HS-27A (cell line): ENCODE measurements around the gene PCBD2.
A peak's percentile ranks its signal among the peaks of the same experiment; 100 is the strongest.
"Not testable (repeated sequence)": the region's sequence is repeated elsewhere in the genome, so short reads cannot be mapped to it uniquely, and the experiment has no call there.

Experiments
- DNase-seq: peaks from one replicate; pipeline ENCODE4 v3.0.0-alpha.2; 2012; ENCODE audit warnings: low read depth, missing footprints

PCBD2 gene

DNA sequence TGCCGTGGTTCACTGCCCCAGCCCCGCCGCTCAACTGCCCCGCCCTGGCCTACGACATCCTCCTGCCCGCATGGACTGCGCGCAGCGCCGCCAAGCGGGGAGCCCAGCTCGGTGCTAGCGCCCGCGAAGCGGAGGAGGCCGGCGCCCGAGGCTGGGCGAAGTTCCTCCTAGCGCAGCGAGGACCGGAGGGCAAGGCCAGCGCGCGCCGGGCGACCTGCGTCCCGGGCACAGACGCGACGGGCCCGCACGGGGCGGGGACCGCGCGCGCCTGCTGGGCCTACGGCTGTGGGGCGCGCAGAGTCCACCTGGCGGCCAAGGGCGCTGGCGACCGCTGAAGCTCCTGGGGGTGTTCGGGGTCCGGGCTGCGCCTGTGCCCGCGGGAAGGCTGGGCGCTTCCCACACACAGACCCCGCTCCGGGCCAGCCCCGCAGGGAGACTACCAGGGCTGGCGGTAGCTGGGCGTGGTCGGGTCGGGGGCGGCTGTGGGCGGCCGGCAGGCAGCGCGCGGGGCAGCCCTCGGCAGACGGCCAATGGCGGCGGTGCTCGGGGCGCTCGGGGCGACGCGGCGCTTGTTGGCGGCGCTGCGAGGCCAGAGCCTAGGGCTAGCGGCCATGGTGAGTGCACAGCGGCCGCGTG lies at the start of gene PCBD2:
Gene PCBD2, plus strand, starts transcription at position 522 of the 636 bp plus-strand sequence. Its CDS starts 9 bp downstream, at position 531.
- peak; percentile 51 for DNase-seq

DNA sequence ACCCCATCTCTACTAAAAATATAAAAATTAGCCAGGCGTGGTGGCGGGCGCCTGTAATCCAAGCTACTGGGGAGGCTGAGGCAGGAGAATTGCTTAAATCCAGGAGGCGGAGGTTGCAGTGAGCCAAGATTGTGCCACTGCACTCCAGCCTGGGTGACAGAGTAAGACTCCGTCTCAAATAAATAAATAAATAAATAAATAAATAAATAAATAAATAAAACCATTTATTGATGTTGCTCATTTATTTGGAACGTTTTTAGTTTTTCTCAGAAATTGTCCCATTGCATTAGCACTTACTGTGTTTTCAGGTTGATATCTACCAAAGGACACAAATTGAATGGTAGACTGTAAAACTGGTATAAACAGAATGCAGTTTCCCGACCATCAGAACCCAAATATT lies 48.5 kb upstream of the PCBD2 start:
- not testable (repeated sequence) for DNase-seq

DNA sequence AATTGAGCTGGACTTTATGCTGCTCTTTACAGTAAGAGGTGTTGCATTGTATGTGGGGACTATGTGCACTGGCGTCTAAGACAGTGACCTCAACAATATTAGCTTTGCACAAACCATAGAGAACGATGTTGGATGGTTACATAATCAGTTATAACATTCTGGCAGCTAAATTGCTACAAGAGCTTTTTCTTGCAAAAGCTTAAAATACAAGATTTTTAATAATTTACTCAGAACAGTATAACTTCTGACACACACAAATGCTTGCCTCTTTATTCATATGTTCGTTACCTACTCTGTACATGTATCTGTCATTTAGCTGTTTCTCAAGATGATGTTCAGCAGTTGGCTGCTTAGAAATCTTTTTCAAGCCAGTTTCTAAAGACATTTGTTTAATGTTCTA lies 47.5 kb upstream of the PCBD2 start:
- DNase-seq: no peak

DNA sequence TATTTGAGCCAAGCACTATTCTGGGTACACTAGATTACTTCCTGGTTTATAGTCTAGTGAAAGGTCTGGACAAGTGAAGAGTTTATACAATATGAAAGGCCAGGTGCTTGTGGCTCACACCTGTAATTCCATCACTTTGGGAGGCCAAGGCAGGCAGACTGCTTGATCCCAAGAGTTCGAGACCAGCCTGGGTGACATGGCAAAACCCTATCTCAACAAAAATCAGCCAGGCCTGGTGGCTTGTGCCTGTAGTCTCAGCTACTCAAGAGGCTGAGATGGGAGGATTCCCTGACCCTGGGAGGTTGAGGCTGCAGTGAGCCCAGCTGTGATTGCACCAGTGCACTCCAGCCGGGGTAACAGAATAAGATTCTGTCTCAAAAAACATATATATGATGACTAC lies 40.2 kb upstream of the PCBD2 start:
- DNase-seq: no peak

DNA sequence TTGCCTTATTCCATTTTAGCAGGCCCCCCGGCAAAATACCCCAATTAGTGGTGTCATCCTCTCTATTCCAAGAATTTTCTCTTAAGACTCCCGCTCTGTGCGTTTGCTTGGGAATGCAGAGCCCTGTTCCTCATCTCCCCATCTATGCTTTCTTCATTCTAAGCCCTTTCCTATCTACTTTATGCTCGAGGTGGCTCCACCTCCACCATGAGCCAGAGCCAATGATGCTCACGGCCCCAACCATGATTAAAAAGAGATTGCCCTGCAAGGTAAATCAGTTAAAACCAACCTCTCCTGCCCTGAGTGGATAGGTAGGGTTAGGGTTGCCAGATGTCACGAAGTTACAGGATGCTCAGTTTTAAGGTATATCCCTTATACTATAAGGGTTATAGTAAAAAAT lies 31.4 kb upstream of the PCBD2 start:
- DNase-seq: no peak

DNA sequence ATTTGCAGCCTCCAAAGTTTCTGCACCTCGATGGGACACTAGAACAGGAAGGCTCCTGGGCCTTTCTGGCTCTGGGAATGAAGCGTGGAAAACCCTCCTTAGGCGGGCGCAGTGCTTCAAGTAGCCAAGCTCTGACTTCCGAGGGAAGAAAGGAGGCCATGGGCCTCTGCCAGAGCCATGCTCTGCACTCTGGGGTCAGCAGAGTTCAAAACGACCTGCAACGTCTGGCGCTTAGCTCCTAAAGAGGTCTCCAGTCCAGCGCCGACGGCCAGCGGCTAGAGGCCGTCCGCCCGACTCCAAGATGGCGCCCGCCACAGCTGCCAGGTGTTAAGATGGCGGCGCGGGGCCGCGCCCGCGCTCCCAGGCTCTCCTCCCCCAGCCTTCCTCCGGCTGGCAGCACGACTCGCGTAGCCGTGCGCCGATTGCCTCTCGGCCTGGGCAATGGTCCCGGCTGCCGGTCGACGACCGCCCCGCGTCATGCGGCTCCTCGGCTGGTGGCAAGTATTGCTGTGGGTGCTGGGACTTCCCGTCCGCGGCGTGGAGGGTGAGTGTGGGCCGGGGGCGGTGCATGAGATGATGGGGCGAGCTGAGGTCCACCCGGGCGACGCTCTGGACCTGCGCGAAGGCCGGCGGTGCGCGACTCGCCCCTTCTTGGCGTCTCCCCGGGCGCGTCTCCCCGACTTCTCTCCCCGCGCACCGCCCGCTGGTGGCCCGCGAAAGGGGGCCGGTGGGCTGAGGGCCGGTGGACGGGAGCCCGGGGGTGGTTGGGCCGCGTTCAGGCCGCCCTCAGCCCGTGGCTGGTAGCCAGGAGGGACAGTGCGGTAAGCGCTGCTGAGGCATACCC lies 30.7 kb upstream of the PCBD2 start, which contains the start of gene TXNDC15:
Gene TXNDC15, plus strand, starts transcription at position 385 of the 844 bp plus-strand sequence. Its CDS starts 57 bp downstream, at position 442.
- peak; percentile 48 for DNase-seq

DNA sequence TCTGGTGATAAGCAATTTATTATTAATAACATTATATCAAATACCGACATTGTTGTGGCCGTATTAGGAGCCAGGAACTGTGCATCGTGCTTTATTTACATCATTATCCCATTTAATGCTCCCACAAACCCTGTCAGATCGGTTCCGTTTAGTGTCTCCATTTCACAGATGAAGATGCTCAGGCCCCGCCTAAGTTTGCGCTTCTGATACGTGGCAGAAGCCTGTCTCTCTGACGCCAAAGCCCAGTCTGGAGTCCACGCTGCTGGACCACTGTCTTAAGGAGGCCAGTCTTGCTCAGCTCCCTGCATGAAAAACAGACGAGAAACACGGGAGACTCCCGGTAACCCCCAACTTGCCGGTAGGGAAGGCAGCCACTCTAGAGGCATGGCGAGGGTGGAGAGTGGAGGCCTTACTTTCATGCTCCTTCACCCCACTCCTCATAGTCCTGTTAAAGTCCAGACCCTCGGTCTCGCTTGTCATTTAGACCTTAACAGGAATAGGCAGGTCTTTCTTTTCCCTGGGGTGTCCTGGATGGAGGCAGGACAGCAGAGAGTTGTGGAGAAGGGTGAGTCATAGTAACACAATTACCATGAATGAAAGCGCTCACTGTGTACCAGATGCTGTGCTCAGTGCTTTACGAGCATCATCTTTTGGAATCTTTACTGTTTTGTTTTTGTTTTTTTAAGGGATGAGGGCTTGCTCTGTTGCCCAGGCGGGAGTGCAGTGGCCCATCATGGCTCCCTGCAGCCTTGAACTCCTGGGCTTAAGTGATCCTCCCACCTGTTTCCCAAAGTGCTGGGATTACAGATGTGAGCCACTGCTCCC lies 29.9 kb upstream of the PCBD2 start:
- peak; percentile 29 for DNase-seq

DNA sequence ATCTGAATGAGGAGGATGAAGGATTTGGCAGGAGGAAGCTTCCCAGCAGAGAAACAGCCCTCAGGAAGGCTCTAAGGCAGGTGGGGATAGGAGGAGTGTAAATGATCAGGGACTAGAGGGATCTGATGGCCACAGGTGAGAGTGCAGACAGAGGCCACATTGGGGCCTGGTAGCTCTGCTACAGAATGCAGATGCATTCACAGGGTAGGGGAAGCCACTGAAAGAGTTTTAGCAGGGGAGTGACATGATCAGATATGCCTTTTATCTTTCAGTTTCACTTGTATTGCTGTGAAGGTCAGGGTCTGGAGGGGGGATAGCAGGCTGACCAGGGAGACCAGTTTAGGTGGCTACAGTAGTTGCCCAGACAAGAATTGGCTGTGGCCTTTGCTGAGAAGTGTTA lies 27.8 kb upstream of the PCBD2 start:
- no peak for DNase-seq

DNA sequence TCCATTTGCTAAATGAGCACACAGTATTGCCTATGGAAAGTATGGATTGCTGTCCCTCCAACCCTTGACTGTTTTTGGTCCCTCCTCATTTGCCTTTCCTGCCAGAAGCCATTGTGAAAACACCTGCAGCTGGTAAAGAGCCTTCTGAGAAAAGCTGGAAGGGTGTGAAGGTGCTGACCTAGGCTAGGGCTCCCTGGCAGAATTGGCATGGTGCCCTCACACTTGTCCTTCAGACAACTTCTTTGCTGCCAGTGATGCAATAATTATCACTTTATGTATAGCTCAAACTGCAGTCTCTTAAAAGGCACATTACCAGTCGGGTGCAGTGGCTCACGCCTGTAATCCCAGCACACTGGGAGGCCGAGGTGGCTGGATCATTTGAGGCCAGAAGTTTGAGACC lies 26.5 kb upstream of the PCBD2 start:
- DNase-seq: no peak

DNA sequence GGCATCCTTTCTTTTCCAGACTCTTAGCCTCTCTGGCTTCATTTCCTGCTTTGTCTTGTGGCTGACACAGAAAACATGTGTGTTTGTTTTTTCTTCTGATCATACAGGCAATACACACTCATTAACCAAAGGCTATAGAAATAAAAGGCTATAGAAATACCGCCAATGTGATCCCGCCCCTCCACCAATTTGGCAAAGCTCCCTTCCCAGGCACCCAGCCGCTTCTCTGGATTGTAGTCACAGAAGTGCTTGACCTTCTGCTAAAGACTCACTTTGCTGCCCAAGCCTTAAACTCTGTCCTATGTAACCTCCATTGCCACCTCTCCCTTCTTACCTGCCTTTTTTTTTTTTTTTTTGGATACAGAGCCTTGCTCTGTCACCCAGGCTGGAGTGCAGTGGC lies 25.5 kb upstream of the PCBD2 start:
- DNase-seq: no peak

DNA sequence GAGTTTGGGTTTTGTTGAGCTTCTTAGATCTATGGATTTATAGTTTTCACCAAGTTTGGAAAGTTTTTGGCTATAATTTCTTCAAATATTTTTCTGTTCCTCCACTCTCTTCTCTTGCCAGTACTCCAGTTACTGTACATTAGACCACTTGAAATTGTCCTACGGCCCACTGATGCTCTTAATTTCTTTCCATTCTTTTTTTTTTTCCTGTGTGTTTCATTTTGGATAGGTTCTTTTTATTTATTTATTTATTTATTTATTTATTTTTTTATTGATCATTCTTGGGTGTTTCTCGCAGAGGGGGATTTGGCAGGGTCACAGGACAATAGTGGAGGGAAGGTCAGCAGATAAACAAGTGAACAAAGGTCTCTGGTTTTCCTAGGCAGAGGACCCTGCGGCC lies 24.0 kb upstream of the PCBD2 start:
- not testable (repeated sequence) for DNase-seq

DNA sequence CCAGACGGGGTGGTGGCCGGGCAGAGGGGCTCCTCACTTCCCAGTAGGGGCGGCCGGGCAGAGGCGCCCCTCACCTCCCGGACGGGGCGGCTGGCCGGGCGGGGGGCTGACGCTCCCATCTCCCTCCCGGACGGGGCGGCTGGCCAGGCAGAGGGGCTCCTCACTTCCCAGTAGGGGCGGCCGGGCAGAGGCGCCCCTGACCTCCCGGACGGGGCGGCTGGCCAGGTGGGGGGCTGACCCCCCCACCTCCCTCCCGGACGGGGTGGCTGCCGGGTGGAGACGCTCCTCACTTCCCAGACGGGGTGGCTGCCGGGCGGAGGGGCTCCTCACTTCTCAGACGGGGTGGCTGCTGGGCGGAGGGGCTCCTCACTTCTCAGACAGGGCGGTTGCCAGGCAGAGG lies 23.2 kb upstream of the PCBD2 start:
- not testable (repeated sequence) for DNase-seq

DNA sequence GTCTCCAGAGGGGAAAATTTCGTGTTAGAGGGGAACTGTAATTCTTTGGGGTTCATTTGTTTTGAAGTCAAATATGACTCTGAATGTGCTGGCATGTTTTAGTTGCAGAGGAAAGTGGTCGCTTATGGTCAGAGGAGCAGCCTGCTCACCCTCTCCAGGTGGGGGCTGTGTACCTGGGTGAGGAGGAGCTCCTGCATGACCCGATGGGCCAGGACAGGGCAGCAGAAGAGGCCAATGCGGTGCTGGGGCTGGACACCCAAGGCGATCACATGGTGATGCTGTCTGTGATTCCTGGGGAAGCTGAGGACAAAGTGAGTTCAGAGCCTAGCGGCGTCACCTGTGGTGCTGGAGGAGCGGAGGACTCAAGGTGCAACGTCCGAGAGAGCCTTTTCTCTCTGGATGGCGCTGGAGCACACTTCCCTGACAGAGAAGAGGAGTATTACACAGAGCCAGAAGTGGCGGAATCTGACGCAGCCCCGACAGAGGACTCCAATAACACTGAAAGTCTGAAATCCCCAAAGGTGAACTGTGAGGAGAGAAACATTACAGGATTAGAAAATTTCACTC lies 17.3 kb upstream of the PCBD2 start:
- DNase-seq: no peak

DNA sequence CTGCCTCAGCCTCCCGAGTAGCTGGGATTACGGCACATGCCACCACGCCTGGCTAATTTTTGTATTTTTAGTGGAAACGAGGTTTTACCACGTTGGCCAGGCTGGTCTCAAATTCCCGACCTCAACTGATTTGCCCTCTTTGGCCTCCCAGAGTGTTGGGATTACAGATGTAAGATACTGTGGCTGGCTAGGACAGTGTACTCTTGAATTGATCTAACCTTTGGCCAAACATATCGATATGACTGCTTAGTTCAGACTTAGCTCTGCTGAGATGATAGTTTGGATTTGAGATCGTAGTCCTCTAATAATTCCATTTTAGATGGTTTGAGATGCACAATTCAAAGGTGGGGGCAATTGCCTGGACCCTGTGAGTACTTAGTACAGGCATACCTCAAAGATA lies 15.6 kb upstream of the PCBD2 start:
- no peak for DNase-seq

DNA sequence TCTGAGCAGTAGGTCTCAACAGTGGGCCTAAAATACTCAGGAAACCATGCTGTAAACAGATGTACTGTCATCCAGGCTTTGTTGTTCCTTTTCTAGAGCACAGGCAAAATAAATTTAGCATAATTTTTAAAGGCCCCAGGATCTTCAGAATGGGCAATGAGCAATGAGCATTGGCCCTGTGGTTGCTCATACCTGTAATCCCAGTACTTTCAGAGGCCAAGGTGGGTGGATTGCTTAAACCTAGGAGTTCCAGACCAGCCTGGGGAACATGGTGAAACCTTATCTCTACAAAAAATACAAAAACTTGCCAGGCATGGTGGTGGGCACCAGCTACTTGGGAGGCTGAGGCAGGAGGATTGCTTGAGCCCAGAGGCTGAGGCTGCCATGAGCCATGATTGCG lies 13.5 kb upstream of the PCBD2 start:
- no peak for DNase-seq

DNA sequence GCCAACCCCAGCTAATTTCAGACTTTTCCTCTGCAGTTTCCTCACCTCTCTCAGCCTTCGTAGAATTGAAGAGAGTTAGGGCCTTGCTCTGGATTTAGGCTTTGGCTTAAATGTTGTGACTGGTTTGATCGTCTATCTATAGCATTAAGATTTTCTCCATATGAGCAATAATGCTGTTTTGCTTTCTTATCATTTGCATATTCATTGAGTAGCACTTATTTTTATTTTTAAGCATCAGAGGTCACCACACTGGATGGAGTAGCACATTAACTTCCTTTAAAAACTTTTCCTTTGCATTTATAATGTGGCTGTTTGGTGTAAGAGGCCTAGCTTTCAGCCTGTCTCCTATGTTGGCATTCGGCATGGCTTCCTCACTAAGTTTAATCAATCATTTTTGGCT lies 12.6 kb upstream of the PCBD2 start:
- DNase-seq: no peak

DNA sequence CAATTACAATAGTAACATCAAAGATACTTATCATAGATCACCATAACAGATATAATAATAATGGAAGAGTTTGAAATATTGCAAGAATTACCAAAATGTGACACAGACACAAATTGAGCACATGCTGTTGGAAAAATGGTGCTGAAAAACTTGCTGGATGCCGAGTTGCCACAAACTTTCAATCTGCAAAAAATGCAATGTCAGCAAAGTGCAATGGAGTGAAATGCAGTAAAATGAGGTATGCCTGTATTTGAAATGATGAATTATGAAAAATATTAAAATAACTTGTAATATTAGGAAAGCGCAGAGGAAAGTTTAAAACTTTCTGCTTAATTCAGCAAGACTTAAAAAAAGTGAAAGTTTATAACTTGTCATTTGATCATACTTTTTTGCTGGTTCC lies 12.0 kb upstream of the PCBD2 start:
- DNase-seq: no peak

DNA sequence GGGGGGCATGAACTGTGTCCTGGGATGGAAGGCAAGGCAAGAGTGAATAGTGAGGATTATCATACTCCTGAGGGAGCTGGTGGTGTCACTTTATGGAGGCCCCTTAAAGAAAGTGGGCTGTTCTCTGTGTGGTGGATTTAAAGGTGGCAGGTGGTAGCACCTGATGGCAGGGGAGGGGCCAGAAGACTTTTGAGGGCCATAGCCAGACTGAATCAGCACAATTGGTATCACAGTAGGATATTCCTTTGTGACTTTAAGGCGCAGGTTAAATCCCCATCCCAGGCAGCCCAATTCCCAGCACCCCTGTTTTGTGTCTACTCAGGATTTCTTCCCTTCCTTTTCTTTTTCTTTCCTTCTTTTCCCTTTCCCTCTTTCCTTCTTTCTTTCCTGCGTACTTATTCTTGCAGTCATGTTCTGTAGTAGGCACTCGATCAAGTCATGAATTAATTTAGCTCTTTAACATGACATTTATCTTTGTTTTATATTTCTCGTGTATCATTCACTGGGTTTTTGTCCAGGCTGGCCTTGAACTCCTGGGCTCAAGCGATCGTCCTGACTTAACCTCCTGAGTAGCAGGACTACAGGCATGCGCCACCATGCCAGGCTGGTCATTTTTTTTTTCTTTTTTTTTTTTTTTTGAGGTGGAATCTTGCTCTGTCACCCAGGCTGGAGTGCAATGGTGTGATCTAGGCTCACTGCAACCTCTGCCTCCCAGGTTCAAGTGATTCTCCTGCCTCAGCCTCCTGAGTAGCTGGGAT lies 11.0 kb upstream of the PCBD2 start:
- no peak for DNase-seq

DNA sequence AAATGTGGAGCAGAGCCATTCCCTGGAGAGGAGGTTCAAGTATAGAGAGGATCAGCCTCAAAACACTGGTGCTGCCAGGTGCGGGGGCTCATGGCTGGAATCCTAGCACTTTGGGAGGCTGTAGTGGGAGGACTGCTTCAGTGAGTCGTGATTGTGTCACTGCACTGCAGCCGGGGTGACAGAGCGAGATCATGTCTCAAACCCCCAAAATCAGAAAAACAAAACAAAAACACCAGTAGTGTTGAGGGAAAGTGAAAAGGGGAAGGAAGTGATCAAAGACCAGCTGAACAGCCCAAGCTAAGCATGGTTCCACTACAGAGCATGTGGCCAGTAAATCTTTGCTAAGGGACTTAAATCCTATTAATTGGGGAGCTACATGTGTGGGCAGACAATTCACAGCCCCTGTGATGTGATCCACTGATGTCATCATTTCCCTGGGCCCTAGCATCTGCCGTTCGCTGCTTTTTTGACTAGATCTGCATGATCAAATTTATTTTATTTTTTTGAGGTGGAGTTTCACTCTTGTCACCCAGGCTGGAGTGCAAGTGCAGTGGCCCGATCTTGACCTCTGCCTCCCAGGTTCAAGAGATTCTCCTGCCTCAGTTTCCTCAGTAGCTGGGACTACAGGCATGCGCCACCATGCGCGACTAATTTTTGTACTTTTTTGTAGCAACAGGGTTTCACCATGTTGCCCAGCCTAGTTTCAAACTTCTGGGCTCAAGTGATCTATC lies 2.7 kb upstream of the PCBD2 start:
- no peak for DNase-seq

DNA sequence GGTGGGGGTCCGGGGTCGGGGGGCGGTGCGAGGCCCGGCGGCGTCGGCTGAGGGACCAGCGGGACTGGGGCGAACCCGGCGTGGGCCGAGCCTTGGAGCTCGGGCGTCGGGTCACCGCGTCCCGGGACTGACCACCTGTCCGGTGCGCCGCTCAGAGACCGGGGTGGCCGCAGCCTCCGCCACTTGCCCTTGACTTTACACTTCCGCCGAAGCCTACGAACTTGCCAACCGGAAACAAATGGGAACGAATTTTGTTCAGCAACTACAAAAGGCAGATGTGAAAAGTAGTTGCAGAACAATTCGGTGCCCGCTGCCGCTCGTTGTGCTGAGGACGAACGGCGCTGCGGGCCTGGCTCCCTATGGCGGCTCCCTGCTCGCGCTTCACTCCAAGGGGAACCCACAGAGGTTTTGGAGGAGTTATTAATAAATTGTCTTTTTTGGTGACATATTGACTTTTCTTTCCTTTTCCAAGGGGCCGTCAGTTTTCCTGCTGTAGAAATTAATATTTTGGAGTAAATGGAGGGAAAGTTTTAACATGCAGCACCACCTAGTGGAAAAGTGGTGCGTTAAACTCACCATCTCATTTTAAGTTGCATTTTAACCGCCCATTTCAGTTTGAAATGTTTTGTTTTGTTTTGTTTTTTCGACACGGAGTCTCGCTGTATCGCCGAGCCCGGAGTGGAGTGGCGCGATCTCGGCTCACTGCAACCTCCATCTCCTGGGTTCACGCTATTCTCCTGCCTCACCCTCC lies 490 bp downstream of the PCBD2 start:
- DNase-seq: peak; percentile 24
